G401.6 (cell line): Measurements from ENCODE around the gene C1R.

Experiments used
- FAIRE-seq: peaks from 2 replicates; lab custom pipeline; 2012; peaks lifted over from hg19 to GRCh38; lab: Jason Lieb, UNC

The C1R gene

GRCh38 chr12:7032990-7033389 is 59.3 kb downstream of the C1R start:
- no peak for FAIRE-seq

- no peak for FAIRE-seq
Observed at GRCh38 chr12:7031306-7031705, 60.9 kb downstream of the C1R start.
